MG63 (cell line): ENCODE results near the gene KCNS1. TPM values are rescaled to one million over a fixed set of nuclear protein-coding genes. Genes with fewer than 3 reads are reported as not detected.
"Not testable (repeated sequence)": the region's sequence is repeated elsewhere in the genome, so short reads cannot be mapped to it uniquely, and the experiment has no call there.

Experiments
- DNase-seq: peaks from one replicate; pipeline ENCODE4 v3.0.0-alpha.2; 2020
- H3K27me3 ChIP-seq: fragments of 250-450 bp; sonication (Bioruptor Pico); 2 replicates; pipeline ENCODE4 v1.5.1; 2020; ENCODE audit warnings: mild to moderate bottlenecking, moderate library complexity
- H3K36me3 ChIP-seq: fragments of 250-450 bp; sonication (Bioruptor Pico); 2 replicates; pipeline ENCODE4 v1.5.1; 2020; ENCODE audit warnings: mild to moderate bottlenecking, moderate library complexity
- H3K4me3 ChIP-seq: fragments of 250-450 bp; sonication (Bioruptor Pico); 2 replicates; pipeline ENCODE4 v1.5.1; 2020; ENCODE audit warnings: mild to moderate bottlenecking, moderate library complexity
- H3K9me3 ChIP-seq: fragments of 250-450 bp; sonication (Bioruptor Pico); 2 replicates; pipeline ENCODE4 v1.5.1; 2020; ENCODE audit warnings: mild to moderate bottlenecking, moderate library complexity
- total RNA-seq: library from RNA; depleted of rRNA; stranded (reverse); fragments of >200 nt; shearing (Covaris generic); gene quantifications from 2 replicates; pipeline ENCODE4 v1.2.3, GENCODE V29; 2014; ENCODE audit warnings: low replicate concordance

The KCNS1 gene
- total RNA-seq, 1 experiment from 2014 or later, result 0.30 TPM

DNA sequence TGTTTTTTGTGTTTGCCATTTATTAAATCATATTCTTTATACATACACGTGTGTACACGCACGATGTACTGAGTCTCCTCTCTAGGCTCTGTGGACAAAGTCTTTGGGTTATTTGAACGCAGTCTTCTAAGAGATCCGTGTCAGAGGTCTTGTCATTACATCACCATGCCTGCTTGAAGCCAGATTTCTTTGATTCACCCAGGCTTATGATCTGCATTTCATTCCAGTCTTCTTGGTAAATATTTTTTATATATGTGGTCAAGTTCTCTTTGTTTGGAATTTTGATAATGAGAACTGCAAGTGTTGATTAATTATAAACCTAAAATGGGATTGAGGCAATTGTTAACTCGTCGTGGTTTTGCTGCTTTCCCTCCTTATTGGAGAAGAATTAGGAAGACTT is 34.6 kb downstream of the KCNS1 start:
- no peaks in the 10 kb centered on the region for H3K9me3 ChIP-seq
- no peaks in the 10 kb centered on the region for H3K27me3 ChIP-seq
- peak; percentile 41 for DNase-seq
- peaks cover 14% of the 10 kb centered on the region for H3K36me3 ChIP-seq
- no peak overlapping the region for H3K4me3 ChIP-seq

DNA sequence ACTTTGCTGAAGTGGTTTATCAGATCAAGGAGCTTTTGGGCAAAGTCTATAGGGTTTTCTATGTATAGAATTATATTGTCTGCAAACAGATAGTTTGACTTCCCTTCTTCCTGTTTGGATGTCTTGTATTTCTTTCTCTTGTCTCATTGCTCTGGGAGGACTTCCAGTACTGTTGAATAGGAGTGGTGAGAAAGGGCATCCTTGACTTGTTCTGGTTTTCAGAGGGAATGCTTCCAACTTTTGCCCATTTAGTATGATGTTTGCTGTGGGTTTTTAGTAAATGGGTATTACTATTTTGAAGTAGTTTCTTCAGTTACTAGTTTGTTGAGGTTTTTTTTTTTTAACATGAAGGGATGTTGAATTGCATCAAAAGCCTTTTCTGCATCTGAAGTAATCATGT is 36.1 kb downstream of the KCNS1 start:
- Histone ChIP-seq H3K9me3 (no peaks in the 10 kb centered on the region), H3K27me3 (no peaks in the 10 kb centered on the region), H3K4me3 (no peak overlapping the region), H3K36me3 (peaks cover 14% of the 10 kb centered on the region)
- no peak for DNase-seq

DNA sequence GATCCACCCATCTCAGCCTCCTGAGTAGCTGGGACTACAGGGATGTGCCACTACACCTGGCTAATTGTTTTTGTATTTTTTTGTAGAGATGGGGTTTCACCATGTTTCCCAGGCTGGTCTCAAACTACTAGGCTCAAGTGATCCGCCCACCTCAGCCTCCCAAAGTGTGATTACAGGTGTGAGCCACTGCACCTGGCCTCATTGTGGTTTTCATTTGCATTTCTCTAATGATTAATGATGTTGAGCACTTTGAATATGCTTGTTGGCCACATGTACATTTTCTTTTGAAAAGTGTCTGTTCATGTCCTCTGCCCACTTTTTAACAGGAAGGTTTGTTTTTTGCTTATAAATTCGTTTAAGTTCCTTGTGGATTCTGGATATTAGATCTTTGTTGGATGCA is 37.8 kb downstream of the KCNS1 start:
- H3K9me3 ChIP-seq, DNase-seq, H3K27me3 ChIP-seq, H3K36me3 ChIP-seq, H3K4me3 ChIP-seq: not testable (repeated sequence)

DNA sequence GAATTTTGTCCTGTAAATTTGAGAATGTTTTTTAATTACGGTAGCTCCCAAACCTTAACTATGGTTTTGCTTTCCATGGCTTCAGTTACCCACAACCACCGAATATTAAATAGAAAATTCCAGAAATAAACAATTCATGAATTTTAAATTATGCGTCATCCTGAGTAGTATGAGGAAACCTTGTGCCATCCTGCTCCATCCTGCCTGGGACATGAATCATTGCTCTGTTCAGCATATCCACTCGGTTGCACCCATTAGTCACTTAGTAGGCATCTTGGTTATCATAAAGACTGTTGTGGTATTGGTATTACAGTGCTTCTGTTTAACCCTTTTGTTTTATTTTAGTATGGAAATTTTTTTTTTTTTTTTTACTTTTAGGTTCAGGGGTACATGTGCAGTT is 39.7 kb downstream of the KCNS1 start:
- Histone ChIP-seq H3K9me3 (no peaks in the 10 kb centered on the region), H3K36me3 (peaks cover 11% of the 10 kb centered on the region), H3K4me3 (no peak overlapping the region), H3K27me3 (no peaks in the 10 kb centered on the region)
- DNase-seq, result peak; percentile 90

DNA sequence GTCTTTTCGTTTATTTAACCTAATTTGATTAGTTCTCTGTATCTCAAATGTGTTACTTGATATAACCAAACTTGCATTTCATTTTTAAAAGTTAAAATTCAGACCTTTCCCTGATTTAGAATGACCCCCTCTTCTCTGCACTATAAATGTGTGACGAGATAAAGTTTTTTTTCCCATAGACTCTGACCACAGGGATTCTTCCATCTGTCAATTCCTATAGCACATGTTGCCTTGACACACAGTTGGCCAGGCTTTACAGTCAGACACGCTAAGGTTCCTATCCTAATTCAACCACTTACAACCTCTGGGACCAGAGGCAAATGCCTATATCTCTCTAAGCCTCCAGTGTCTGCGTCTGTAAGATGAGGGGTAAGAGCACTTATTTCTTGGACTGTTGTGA is 40.6 kb downstream of the KCNS1 start:
- Histone ChIP-seq H3K4me3 (no peak overlapping the region), H3K9me3 (no peaks in the 10 kb centered on the region), H3K36me3 (peaks cover 7% of the 10 kb centered on the region), H3K27me3 (no peaks in the 10 kb centered on the region)
- no peak for DNase-seq

DNA sequence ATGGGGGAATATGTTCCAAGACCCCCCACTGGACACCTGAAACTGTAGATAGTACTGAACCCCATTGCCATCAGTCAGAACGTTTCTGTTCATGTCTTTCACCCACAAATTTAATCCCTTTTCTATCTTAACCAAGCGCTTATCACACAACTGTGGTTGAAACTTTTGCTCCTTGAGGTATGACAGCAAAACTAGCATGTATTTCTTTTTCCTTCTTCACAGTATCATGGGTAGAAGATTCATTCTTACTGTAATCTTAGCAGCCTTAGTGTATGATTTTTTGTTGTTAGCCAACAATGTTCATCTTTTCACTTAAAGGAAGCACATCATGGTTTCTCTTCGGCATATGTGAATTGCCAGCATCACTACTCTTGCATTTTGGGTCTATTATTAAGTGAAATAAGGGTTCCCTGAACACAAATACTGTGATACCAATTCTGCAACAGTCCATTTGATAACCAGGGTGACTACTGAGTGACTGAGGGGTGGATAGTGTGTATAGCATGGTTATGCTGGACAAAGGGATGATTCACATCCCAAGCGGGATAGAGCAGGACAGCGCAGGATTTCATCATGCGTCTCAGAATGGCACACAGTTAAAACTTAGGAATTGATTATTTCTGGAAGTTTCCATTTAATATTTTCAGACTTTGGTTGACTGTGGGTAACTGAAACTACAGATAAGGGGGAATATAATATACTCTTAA is 41.8 kb downstream of the KCNS1 start:
- no peaks in the 10 kb centered on the region for H3K9me3 ChIP-seq
- no peaks in the 10 kb centered on the region for H3K27me3 ChIP-seq
- H3K4me3 ChIP-seq, result no peak overlapping the region
- no peak for DNase-seq
- H3K36me3 ChIP-seq, result peaks cover 10% of the 10 kb centered on the region

DNA sequence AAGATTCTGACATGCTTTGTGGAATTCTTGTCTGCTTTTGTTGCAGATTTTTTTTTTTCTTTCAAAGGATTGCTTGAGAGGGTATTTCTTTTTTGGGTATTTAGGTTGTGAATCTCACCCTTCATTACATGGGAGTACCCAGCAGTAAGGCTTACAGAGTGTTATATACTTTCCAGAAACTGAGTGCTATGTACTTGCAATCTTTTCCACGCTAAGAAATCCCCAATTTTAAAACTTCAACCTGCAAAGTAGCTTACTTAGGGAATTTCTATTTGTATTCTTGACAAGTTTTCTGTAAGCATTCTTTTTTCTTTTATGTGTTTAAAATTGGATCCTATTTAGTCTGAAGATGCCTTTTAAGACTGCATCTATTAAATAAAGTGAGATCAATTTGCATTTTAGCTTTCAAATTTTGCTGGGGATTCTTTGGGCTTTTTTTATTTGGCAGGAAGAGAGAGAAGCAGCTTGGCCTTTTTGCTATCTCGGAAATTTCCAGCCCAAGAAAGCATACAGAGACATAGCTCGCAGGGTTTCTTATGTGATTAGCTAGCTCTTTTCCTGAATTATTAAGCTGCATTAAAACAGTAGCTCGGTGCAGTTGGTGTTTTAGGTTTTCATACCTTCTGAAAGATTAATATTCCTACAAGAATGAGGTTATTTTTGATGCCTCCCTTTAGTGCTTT is 42.6 kb downstream of the KCNS1 start:
- Histone ChIP-seq H3K36me3 (peaks cover 12% of the 10 kb centered on the region), H3K27me3 (no peaks in the 10 kb centered on the region), H3K4me3 (no peak overlapping the region), H3K9me3 (no peaks in the 10 kb centered on the region)
- DNase-seq, result no peak

DNA sequence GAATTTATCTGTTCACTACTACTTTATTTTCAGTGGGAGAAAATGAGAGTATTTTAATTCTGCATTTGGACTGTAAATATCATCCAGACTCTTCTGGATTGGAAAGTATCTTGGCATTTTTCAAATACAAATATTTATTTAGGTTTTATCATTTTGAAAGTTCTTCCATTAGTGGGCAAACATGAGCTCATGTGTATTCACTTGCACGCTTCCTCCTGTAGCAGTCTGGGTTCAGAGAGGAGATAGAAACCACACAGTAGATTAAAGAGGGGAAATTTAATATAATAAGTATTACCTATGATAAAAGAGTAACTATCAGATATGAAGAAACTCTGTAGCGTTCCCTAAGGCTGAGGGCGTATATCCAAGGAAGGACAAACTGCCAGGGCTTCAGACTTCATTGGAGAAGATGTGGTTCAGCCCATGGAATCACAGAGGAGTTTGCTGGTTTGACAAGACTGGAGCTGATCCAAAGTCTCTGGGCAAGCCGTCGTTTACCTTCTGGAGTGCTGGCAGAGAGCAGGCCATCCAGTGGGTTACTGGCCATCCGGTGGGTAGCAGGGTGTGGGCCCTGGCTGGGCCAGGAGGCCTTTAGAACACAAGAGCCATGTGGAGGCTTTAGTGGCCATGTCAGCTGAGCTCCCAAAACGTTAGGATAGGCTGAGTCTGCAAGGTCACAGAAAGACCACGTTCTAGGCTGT is 44.3 kb downstream of the KCNS1 start:
- Histone ChIP-seq H3K36me3 (peaks cover 13% of the 10 kb centered on the region), H3K4me3 (no peak overlapping the region), H3K9me3 (no peaks in the 10 kb centered on the region), H3K27me3 (no peaks in the 10 kb centered on the region)
- peak; percentile 72 for DNase-seq

DNA sequence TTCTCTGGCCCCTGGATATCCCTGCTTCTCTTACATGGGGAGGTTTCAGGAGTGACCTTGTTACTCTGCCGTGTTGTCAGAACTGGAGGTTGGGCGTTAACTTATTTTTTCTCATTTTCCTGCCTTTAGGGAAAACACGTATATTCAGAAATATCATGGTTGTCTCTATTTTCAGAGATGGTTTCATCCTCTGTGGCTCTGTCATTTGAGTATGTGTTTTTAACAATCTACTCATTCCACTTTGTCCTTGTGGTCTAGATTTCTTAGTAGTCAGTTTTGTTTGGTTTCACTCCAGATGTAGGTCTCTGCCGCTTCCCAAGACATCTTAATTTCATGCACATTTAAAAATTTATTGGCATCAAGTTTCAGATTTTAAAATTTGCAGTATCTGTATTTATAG is 45.9 kb downstream of the KCNS1 start:
- peaks cover 13% of the 10 kb centered on the region for H3K36me3 ChIP-seq
- no peak overlapping the region for H3K4me3 ChIP-seq
- no peaks in the 10 kb centered on the region for H3K27me3 ChIP-seq
- no peak for DNase-seq
- H3K9me3 ChIP-seq, result no peaks in the 10 kb centered on the region

DNA sequence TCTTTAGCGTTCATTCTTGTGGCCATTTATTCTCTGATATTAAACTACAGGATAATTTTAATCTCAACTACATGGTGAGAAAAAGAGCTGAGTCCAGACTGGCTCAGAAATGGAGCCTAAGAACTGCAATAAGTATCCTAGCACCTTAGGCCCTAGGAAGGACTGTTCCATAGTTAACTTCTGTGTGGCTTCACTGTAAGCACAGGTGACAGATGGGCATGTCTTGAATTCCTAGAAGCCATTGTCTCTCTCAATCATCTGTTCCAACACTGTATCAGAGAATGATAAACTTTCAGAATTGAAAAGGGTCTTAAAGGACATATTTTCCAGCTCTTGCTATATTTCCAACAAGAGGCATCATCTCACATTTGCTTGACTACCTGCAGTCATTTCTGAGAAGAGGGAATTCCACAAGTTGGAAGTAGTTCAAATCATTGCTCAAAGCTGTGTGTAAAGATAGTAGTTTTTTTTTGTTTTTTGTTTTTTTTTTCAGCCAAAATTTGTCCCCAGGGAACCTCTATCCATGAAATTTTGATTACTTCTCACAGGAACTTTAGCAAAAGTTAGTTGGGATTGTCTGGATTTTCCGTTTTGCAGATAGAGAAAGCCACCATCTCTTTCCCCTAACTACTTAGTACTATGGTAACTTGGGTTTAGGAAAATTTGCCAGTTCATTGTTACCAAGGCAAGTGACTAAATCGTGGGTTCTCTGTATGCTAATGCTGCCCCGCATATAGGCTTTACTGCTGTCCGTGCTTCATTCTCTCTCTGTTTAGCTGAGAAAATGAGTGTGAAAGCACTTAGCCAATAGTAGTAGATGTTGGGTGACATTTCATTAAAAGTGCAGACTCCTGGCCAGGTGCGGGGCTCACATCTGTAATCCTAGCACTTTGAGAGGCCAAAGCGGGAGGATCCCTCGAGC is 47.2 kb downstream of the KCNS1 start:
- Histone ChIP-seq H3K27me3 (no peaks in the 10 kb centered on the region), H3K36me3 (peaks cover 13% of the 10 kb centered on the region), H3K9me3 (no peaks in the 10 kb centered on the region), H3K4me3 (no peak overlapping the region)
- no peak for DNase-seq

DNA sequence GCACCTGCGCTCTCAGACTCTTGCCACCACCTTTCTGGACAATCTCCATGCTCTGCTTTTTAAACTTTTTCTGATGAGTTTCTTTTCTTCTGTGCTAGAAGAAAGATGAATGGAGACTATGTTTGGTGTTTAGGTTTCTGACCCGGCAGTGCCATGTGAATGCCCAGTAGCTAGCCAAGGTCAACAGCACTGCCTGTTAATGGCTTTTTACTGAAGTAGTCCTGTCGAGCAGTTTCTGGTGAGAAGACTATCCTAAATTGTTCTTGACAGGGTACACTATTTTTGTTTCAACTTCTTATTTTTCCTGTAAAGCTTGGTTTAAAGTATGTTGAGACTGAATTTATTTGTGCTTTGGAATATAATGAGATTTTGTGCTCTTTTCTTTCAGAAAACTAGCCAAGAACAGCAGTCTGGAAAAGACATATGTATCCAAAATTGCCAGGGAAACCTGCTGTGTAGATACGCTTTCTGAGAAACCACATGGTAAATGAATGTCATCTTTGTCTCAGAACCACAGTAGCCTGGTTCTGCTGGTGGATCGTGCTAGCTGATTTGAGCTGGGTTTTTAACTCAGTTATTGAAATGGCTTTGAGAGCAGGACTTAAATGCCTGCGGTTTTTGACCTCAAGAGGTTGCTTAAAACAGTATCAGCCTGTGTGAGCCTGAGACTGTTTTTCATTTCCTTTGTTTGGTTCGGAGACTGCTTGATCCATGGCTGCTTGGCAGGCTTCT is 48.1 kb downstream of the KCNS1 start:
- H3K9me3 ChIP-seq, result no peaks in the 10 kb centered on the region
- peaks cover 13% of the 10 kb centered on the region for H3K36me3 ChIP-seq
- no peaks in the 10 kb centered on the region for H3K27me3 ChIP-seq
- no peak for DNase-seq
- H3K4me3 ChIP-seq, result no peak overlapping the region

DNA sequence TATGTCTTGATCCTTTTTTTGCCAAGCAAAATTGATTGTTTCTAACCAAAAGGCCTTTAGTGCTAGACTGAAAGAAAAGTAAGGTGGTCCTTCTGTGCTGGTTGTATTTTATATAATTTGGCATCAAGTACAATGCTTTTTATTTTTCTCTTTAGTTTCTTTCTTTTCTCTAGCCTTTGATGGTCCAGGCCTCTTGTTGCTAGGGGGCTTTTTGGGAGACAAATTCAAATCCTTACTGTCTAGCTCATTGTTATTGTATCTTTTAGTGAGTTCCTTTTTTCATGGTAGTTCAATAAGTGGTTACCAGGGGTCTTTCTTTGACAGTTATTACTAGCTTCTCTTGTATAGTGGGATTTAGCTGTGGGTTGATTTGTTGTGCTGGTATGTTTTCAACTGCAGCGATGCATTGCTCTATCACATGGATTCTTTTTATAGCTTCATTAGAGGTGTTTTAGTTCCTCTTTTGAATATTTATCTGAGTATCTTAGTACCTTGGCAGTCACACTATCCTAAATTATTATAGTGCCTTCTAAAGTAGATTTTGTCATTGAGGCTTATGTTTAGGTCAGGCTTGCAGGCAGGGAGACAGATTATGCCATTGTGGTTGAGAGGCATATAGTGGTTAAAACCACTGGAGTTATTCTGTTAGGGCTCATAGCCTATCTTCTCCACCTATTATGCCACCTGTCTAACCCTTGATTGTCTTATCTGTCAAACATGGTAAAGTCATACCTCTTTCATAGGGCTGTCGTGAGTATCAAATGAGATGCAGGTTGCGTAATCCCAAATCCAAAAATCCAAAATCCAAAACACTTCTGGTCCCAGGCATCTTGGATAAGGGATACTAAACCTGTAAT is 49.5 kb downstream of the KCNS1 start:
- Histone ChIP-seq H3K27me3 (no peaks in the 10 kb centered on the region), H3K4me3 (no peak overlapping the region), H3K9me3 (no peaks in the 10 kb centered on the region), H3K36me3 (peaks cover 6% of the 10 kb centered on the region)
- no peak for DNase-seq

DNA sequence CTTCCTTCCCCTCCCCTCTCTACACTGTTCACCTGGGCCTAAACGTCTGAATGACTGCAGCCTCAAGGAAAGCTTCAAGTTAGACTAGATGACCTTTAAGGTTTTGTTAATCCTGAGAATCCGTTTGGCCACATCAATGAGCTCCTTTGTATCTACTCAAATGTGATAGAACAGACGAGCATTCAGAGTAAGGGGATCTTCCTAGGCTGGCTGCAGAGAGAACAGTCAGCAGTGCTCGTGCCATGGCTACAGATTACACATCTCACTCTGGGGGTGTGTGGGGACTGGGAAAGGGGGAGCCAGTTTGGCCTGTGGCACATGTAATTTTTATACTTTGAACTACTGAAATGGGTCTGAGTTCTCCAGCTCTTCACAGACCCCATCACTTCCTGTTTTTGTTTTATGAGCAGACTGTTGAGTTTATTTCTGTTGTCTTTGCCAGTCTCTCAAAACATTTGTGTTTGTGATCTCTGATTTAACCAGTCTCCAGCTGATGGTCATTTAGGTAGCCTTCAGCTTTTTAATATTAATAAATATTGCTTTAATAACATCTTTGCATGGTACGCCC is 50.9 kb downstream of the KCNS1 start:
- H3K27me3 ChIP-seq, result no peaks in the 10 kb centered on the region
- DNase-seq, result no peak
- H3K4me3 ChIP-seq, result no peak overlapping the region
- peaks cover 3% of the 10 kb centered on the region for H3K36me3 ChIP-seq
- no peaks in the 10 kb centered on the region for H3K9me3 ChIP-seq

DNA sequence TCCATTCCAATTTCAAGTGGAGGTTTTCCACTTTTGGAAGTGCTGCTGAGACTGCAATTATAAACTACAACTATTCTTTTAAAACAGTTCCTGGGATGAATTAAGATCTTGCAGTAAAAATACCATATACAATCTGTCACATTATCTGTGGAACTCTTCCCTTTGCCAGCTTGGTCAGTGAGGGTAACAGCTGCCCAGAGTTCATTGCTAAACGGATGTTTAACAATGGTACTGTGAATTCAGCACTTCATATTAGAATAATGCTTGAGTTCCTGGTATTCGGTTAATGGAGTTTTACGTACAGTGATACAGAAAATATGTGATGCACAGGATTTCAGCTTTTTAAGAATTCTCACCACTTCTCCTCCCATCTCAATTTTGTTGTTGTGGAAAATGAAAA is 51.5 kb downstream of the KCNS1 start:
- H3K4me3 ChIP-seq, result no peak overlapping the region
- H3K36me3 ChIP-seq, result peaks cover 3% of the 10 kb centered on the region
- no peaks in the 10 kb centered on the region for H3K27me3 ChIP-seq
- H3K9me3 ChIP-seq, result no peaks in the 10 kb centered on the region
- no peak for DNase-seq

DNA sequence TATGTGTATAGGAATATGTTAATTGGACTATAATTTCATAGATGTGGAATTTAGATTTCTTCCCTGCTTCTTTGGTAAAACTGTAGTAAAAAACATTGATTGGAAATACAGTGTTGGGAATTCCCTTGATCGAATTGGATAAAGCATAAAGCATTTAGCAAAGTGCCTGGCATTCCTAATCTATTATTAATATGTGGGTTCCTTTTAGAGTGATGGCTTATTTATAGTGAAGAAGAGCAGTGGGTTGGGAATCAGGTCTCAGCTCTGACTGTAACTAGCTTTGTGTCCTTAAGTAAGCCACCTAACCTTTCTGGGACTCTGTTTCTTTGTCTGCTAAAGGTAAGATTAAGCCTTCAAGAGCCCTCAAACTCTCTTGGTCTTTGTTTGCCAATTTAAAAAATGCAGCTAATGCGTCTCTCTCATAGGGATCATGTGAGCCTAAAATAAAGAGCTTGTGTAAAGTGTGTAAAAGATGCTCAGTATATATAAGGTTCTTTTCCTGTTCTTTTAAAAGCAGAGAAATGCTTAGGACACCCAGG is 53.3 kb downstream of the KCNS1 start:
- Histone ChIP-seq H3K27me3 (no peaks in the 10 kb centered on the region), H3K4me3 (no peak overlapping the region), H3K36me3 (no peaks in the 10 kb centered on the region; the same call in none of the 2 replicates), H3K9me3 (no peaks in the 10 kb centered on the region)
- DNase-seq, result no peak
